Stimulated activated CD8-positive, alpha-beta memory T cell treated with anti-CD3 and anti-CD28 coated beads, Interleukin-15, amount 100 ng/mL, for 1 hour (primary cell): ENCODE measurements around the gene ALDOC.

ENCODE experiments used
- DNase-seq: peaks from one replicate; pipeline ENCODE4 v3.0.0-alpha.2; 2020; ENCODE audit warnings: low read depth

The ALDOC gene

DNA sequence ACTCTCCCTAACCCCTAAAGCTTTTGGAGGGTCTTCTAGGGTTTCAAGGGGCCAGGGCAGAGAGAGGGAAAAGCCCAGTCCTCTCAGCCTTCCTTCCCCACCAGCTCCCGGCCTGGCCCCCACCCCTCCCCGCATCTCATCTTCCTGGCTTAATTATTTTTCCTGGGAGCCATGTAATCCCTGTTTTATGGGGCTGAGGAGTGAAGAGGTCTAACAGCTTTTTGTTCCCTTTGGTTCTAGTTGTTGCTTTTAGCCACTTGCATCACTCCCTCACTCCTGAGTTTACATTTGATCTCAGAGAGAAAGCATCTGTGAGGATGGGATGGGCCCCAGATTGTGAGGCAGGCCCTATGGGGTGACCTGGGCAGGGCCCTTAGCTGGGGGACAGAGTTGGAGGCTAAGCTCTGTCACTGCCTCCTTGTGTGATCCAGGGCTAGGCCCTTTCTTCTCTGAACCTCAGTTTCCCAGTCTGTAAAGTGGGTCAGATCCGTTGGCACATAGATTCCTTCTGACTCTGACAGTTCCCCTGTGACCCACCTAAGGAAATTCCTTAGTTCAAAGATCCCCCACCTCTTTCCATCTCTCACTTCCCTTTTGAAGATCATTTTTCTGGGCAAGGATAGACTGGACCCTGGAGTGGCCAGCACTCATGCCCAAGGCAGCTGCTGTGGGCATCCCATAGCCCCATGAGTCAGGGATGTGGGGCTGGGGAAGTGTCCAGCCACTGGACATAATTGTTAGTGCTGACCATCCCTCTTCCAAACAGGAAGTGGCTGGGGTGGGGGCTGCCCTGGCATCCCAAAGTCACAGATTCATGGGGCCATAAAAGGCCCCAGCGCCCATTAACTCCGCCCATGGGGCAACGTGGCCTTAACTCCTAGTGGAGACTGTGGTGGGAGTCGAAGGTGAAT is 44.4 kb downstream of the ALDOC start:
- DNase-seq, result no peak

DNA sequence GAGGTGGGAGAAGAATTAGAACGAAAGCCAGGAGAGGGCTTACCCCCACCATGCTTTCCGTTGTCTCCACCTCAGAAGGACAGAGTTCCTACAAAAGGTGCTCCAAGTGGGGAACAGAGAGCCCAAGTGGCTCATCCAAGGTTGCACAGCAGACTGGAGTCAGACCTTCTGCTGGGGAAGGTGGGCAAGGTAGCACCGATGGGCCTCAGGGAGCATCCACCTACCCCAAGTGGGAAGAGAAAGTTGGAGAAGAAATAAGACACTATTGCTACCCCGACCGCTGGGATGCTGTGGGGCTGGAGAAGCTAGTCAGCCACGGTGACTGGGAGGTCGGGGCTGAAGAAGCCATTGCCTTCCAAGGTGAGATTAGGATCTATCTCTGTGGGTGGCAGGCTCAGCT is 45.8 kb downstream of the ALDOC start:
- no peak for DNase-seq

DNA sequence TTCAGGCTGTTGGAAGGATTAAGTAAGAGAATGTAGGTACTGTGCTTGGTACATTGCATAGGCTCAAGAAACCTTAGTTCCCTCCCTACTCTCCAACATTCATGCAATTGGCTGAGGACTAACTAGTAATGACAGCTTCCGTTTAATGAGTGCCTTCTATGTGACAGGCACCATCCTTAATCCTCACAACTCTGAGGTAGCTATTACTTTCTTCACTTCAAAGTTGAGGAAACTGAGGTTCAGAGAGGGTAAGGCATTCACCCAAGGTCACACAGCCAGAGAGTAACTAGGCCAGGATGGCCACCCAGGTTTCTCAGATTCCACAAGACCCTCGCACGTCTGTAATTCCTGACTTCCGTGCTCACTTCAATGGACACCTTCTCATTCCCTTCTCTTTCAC is 46.4 kb downstream of the ALDOC start:
- DNase-seq, result no peak

DNA sequence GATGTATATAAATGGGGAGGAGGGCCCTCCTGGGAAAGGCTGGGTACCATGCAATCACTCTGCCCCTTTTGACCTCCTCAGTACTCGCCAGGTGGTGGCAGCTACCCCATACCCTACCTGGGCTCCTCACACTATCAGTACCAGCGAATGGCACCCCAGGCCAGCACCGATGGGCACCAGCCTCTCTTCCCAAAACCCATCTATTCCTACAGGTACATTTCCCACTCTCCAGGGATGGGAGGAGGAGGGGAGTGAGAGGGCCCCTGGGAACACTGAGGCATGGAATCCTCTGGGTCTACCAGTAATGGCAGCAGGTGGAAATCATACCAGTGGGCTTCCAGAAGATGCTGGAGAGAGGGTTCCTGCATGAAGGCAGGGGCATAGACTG is 47.7 kb downstream of the ALDOC start:
- DNase-seq, result no peak

DNA sequence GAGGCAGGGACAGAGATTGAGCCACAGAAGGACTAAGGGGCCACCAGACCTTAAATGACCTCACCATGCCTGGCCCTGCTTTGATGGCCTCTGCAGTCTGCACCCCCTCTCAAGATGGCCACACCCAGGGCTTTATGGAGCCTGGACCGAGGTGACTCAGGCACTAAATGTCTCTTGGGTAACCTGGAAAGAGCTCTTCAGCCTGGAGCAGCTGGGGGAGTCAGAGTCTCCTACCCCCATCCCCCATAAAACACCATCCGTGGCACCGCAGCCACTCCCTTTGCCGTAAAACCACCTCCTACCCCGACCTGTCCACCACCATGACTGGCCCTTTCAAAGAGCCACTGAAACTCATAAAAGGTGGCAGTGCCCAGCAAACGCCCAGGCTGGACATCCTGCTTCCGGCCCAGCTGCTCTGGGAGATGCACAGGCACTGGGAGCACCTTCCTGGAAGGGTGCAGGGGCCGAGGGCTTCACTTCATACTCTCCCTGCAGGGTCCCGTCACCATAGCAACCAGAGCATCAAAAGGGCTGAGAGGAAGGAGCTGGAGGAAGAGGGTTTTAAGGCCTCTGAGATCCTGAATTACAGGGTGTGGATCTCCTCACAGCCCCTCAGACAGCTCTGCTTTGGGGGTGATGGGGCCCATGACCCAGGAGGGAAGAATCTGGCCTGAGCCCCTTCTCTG is 48.2 kb downstream of the ALDOC start:
- no peak for DNase-seq

DNA sequence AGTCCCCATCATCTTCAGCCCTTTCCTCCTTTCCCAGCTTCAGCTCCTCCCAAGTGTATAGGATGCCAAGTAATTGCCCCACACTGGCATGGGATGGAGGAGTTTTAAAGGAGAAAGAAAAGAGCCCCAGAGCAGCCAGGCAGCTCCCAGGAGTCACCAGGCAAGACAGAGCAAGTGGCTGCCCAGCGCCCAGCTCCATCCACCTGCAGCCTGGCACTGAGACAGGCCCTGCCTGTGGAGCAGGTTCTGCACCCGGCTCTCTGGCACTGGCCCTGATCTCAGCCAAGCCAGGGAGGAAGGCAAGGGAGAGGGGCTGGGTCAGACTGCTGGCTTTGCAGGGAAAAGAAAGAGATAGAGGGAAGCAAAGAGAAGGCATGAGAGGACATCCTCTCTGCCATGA is 48.8 kb downstream of the ALDOC start:
- DNase-seq, result no peak

DNA sequence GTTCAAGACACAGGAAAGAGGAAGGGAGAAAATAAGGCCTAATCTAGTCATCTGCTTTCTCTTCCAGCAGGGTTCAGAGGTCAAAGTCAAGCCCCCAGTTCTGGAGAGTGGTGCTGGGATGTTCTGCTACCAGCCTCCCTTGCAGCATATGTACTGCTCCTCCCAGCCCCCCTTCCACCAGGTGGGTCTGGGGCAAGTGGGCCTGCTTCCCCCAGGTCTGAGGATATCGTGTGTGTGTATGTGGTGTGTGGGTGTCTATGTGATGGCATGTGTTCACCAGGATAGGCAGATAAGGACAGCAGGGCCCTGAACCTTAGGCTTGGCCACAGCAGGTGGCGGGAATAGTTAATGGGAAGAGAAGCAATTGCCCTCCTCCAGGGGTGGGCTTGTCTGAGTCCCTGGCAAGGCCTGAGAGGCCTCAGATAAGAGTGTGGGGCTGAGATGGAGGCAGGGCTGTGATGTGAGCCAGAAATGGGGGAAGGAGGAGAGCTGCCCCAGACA is 49.5 kb downstream of the ALDOC start:
- DNase-seq, result no peak

DNA sequence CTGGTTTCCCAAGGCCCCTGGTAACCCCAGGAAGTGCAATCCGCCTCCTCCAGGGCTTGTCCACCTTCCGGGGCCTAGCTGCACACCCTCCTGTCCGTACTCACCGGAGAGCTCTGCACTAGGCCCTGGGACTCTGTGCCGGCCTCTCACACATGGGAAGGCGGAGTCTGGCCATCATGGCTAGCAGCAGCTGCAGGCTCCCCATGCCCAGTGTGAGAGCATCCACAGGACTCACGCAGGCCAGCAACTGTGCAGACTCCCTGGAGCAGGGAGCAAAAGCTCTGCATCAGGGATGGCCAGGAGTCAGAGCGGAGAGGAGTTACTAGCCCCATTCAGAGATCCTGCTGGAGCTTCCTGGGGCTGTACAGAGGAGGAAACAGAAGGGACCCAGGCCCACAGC is 50.3 kb downstream of the ALDOC start:
- DNase-seq, result no peak

- DNase-seq, result no peak
Measured at GRCh38 chr17:28524476-28525424, 51.9 kb downstream of the ALDOC start.

DNA sequence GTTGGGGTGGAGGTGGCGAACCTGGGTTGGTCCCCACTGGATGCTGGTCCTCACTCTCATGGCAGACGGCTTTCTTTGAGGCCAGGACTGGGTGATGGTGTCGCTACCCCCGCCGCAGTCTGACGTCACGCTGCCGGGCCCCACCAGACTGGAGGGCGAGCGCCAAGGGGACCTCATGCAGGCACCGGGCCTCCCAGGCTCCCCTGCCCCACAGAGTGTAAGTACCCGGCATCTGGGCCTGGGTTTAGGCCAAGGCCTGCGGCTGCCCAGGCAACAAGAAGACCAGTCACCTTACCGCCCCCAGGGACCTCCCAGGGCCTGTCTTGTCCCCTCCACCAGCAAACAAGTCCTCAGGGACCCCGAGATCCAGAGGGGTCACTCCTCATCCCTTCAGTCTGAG is 52.8 kb downstream of the ALDOC start:
- DNase-seq, result no peak

DNA sequence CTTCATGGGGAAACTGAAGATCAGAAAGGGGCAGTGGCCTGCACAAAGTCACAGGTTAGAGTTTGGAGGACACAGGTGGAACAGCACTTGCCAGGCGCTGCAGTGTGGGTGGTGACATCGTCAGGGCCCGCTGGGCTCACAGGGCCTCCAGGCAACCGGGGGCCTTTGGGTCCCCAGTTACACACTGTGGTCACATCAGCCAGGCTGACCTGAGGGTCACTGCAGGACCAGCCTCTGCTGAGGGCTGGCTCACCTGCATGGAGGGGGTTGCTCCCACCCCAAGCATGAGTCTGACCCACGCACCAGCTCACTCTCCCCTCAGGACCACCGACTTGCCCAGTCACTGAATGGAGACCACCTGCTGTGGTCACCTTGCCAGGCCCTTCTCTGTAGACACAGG is 53.5 kb downstream of the ALDOC start:
- DNase-seq, result no peak
